CD4-positive, alpha-beta T cell treated with Interleukin-6 at 100 ng/mL for 8 hours (primary cell): Measurements from ENCODE around the gene POLG2.
"Not testable (repeated sequence)": the region's sequence is repeated elsewhere in the genome, so short reads cannot be mapped to it uniquely, and the experiment has no call there.

Experiments used
- DNase-seq: peaks from one replicate; pipeline ENCODE4 v3.0.0-alpha.2; 2020; ENCODE audit warnings: mixed read lengths, low spot score

The POLG2 gene

DNA sequence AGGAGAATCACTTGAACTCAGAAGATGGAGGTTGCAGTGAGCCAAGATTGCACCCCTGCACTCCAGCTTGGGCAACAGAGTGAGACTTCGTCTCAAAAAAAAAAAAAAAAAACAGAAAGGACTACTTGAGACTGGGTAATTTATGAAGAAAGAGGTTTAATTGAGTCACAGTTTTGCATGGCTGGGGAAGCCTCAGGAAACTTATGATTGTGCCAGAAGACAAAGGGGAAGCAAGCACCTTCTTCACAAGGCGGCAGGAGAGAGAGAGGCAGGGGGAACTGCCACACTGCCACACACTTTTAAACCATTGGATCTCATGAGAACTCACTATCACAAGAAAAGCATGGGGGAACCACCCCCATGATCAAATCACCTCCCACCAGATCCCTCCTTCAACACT, 56.9 kb downstream of the POLG2 start:
- no peak for DNase-seq

DNA sequence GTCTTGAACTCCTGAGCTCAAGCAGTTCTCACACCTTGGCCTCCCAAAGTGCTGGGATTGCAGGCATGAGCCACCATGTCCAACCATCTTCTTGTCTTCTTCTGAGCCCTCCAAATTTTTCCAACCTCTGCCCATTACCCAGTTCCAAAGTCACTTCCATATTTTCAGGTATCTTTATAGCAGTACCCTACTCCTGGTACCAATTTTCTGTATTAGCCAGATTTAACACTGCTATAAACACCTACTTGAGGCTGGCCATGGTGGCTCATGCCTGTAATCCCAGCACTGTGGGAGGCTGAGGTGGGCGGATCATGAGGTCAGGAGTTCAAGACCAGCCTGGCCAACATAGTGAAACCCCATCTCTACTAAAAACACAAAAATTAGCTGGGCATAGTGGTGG, 57.3 kb downstream of the POLG2 start:
- not testable (repeated sequence) for DNase-seq

DNA sequence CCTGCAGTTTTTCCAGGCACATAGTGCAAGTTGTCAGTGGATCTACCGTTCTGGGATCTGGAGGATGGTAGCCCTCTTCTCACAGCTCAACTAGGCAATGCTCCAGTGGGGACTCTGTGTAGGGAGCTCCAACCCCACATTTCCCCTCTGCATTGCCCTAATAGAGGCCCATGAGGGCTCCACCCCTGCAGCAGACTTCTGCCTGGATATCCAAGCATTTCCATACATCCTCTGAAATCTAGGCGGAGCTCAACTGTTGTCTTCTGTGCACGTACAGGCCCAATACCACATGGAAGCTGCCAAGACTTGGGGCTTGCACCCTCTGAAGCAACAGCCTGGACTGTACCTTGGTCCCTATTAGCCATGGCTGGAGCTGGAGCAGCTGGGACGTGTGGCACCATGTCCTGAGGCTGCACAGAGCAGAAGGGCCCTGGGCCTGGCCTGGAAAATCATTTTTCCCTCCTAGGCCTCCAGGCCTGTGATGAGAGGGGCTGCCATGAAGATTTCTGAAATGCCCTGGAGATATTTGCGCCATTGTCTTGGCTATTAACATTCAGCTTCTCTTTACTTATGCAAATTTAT, 58.8 kb downstream of the POLG2 start:
- DNase-seq = no peak

DNA sequence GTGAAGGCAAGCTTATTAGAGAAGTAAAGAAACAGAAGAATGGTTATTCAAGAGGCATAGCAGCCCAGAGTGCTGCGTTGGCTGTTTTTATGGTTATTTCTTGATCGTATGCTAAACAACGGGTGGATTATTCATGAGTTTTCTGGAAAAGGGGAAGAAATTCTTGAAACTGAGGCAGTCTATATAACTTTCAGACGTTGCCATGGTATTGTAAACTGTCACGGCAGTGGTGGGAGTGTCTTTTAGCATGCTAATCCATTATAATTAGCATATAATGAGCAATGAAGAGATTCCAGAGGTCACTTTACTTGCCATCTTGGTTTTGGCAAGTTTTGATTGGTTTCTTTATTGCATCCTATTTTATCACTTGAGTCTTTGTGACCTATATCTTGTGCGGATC, 65.3 kb downstream of the POLG2 start:
- no peak for DNase-seq

DNA sequence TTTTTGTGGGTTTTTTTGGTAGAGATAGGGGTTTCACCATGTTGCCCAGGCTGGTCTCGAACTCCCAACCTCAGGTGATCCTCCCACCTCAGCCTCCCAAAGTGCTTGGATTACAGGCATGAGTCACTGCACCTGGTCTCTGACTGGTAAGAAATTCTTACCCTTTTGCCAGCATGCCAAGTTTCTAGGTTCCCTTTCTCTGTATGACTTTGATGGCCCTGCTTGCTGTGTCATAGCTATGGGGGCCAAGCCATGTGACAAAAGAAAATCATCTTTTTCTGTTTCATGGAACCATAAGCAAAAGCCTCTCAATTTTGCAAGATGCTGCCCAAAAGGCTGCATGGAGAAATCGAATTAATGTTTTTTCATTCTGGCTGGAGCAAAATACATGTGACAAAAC, 66.8 kb downstream of the POLG2 start:
- not testable (repeated sequence) for DNase-seq

DNA sequence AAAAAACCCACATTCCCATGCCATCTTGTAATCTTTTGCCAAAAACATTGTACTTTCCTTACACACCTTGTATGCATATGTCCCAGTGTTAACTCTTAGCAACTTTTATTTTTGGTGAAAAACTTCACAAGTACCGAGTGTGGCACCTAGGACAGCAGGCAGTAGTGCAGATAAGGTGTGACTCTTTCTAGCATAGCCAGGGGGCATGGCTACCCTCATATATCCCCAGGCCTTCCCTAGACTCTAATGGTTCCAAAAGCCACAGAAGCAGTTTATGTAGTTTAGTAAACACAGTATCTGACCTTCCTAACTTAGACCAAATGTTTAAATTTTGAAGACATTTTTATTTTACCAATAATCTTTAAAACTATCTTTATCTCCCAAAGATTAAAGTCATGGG, 68.4 kb downstream of the POLG2 start:
- DNase-seq = no peak
